Retinal pigment epithelial cell (primary cell): Measurements from ENCODE around the gene SLC6A5.

Source experiments
- DNase-seq: peaks from one replicate; pipeline ENCODE4 v3.0.0-alpha.2; 2010; ENCODE audit warnings: low read depth
- H3K4me3 ChIP-seq: 2 replicates; pipeline ENCODE4 v1.5.1; 2011; ENCODE audit warnings: mild to moderate bottlenecking, low read length, control low read depth, moderate library complexity
- CTCF ChIP-seq: conservative IDR thresholded peaks from 2 replicates; pipeline ENCODE4 v1.5.1; 2011; ENCODE audit warnings: low read depth, low read length, control low read depth, inconsistent platforms

Gene SLC6A5

GRCh38 chr11:20626279-20626678 lies 26.9 kb downstream of the SLC6A5 start:
- no peak overlapping the region for H3K4me3 ChIP-seq
- TF ChIP-seq CTCF: no peak
- no peak for DNase-seq

- TF ChIP-seq CTCF: no peak
- DNase-seq: no peak
- H3K4me3 ChIP-seq: no peak overlapping the region
Measured at GRCh38 chr11:20627026-20627425, 27.6 kb downstream of the SLC6A5 start.

- DNase-seq: no peak
- TF ChIP-seq CTCF: no peak
- H3K4me3 ChIP-seq: no peak overlapping the region
Measured at GRCh38 chr11:20627701-20628100, 28.3 kb downstream of the SLC6A5 start.

- no peak for TF ChIP-seq CTCF
- no peak for DNase-seq
- H3K4me3 ChIP-seq: no peak overlapping the region
Measured at GRCh38 chr11:20631519-20632168, 32.2 kb downstream of the SLC6A5 start.

GRCh38 chr11:20632169-20632532 lies 32.7 kb downstream of the SLC6A5 start:
- H3K4me3 ChIP-seq: no peak overlapping the region
- no peak for DNase-seq
- no peak for TF ChIP-seq CTCF

- TF ChIP-seq CTCF: no peak
- DNase-seq: no peak
- H3K4me3 ChIP-seq: no peak overlapping the region
Measured at GRCh38 chr11:20634044-20634443, 34.6 kb downstream of the SLC6A5 start.

GRCh38 chr11:20634781-20635180 lies 35.4 kb downstream of the SLC6A5 start:
- H3K4me3 ChIP-seq: no peak overlapping the region
- no peak for DNase-seq
- TF ChIP-seq CTCF: no peak
